ENCODE data around the gene SLC25A25. TPM values are rescaled to one million over a fixed set of nuclear protein-coding genes. Genes with fewer than 3 reads are reported as not detected.

Gene SLC25A25
- total RNA-seq, 1 experiment from 2014 or later: 30.8 TPM

DNA sequence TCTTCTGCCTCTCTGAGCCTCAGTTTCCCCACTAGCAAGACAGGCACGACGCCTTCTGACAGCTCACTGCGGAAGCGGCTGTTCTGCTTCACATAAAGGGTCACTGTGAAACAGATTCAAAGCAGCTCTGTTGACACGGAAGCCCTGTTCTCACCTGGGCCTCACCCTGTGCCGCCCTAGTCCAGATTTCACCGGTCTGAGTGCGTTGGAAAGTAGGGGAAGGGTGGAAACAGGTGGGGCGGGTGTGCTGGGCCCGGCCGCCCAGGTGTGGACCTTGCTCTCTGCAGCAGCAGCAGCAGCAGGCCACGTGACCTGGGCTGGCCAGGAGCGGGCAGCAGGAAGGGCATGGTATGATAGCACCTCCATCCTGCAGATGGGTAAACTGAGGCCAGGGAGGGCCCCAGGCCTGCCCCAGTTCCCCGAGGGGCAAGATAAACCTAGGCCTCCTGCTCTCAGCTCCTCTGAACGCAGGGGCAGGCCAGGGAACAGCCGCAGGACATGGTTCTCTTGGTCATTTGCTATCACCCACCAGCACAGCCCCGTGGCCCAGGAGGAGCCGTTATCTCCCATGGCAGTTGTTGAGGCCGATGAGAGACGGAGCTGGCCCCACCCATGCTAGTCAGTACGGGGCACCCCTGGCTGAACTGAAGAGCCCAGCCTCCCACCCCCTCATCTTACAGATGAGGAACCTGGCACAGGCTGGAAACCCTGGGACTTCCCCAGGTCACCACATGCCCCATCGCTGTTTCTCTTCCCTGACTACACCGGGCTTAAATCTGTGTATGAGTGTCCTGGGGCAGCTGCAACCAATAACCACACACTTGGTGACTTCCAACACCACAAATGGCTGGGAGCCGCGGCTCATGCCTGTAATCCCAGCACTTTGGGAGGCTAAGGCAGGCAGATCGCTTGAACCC is 47.4 kb downstream of the SLC25A25 start:
- in situ Hi-C loops (cut with HindIII; ENCODE audit: low pct_unique_long_range_greater_than_20kb, low sequenced_read_pairs): no loop called here
- DNase-seq (ENCODE audit: low read depth, low spot score): no peak

DNA sequence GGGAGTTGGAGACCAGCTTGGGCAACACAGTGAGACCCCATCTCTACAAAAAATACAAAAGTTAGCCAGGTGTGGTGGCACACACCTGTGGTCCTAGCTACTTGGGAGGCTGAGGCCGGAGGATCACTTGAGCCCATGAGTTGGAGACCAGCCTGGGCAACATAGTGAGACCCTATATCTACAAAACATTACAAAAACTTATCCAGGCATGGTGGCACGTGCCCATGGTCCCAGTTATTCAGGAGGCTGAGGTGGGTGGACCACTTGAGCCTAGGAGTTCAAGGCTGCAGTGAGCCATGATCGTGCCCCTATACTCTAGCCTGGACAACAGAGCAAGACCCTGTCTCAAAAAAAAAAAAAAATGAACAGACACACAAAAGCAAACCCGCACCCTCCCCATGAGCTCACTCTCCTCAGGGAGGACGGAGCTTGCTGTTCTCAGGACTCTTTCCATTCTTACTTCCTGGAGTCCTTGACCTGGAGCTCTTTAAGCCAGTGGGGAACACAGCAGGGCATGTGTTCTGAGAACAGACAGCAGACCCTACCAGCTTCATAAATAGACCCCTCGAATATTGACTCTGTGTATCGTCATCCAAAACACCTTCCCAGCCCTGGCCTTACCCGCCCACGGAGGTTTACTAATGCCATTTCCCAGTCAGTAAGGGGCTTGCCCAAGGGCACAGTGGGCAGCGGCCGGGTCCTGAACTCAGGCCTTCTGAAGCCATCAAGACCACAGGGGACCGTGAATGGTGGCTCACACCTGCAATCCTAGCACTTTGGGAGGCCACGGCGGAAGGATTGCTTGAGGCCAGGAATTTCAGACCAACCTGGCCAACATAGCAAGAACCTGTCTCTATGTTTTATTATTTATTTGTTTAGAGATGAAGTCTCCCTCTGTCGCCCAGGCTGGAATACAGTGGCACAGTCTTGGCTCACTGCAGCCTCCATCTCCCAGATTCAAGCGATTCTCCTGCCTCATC is 48.4 kb downstream of the SLC25A25 start:
- in situ Hi-C loops (cut with HindIII; ENCODE audit: low pct_unique_long_range_greater_than_20kb, low sequenced_read_pairs): no loop called here

DNA sequence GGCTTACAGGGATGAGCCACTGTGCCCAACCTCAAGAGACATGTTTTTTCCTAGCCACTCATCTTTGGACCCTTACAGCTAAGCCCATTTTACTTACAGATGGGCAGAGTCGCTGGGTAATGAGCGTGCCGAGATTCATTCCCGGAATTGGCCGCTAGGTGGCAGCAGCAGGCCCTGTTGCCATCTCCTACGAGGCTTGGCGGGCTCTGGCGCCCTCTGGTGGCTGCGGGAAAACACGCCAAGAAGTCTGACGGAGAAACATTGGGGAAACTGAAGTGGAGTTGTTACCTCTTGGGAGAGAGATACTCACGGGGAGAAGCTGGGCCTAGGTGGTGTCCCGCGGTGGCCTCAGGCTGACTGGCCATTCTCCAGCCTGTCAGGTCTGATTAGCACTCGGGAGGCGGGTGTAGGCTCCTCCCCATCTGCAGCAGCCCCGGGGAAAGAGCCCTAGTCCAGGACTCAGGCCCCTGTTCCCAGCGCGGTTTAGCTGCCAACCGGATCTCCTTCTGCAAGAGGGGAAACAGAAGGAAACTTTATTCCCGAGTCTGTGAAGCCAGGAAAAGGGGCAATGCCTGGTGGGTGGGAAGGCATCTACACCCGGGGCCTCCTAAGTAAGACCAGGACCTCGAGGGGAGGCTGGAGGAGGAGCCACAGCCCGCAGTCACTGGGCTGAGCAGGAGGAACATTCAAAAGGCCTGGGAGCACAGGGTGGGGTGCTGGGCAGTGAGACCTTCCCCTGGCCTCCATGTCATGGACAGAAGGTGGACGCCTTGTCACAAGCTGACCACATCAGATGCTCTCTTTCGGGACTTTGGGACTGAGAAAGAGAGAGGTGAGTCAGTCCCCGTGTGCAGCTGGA is 49.8 kb downstream of the SLC25A25 start:
- DNase-seq (ENCODE audit: low read depth, low spot score): peak; percentile 92
- in situ Hi-C loops (cut with HindIII; ENCODE audit: low pct_unique_long_range_greater_than_20kb, low sequenced_read_pairs): no loop called here

More for the DNA sequence above, 48.4 kb downstream of the SLC25A25 start:
- DNase-seq (ENCODE audit: low read depth, low spot score): no peak

DNA sequence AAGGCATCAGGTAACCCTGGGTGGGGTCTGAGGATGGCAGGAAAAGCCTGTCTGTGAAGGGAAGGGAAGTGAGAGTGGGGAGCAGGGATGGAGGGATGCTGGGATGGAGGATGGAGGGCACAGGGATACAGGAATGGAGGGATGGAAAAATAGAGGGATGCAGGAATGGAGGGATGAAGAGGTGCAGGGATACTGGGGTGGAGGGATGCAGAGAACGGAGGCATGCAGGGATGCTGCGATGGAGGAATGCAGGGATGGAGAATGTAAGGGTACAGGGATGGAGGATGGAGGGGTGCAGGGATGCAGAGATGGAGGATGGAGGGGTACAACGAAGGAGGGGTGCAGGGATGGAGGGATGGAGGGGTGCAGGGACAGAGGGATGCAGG is 50.4 kb downstream of the SLC25A25 start:
- DNase-seq (ENCODE audit: low read depth, low spot score): no peak
- in situ Hi-C loops (cut with HindIII; ENCODE audit: low pct_unique_long_range_greater_than_20kb, low sequenced_read_pairs): no loop called here

DNA sequence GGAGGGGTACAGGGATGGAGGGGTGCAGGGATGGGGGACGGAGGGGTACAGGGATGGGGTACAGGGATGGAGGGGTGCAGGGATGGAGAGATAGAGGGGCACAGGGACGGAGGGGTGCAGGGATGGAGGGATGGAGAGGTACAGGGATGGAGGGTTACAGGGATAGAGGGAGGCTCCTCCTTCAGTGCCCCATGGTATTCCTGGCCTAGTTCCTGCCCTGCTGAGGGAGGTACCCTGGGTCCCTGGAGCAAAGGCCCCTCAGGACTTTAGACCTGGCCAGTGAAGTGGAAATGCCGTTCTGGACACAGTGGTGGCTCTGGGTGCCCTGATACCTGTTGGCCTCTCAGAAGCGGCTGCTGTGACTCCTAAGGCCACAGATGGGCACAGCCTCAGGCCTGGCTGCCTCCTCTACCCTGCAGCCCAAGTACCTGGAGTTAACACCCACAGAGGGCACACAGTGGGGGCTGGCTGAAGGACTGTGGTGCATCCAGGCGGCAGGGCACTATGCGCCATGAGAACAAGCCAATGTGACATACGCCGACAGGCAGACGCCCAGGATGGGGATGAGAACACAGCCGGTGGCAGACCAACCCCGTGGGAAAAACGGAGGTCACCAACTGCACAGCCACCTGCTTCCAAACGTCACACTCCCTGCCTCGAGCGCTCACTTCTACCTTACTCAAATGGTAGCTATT is 51.1 kb downstream of the SLC25A25 start:
- in situ Hi-C loops (cut with HindIII; ENCODE audit: low pct_unique_long_range_greater_than_20kb, low sequenced_read_pairs): no loop called here

DNA sequence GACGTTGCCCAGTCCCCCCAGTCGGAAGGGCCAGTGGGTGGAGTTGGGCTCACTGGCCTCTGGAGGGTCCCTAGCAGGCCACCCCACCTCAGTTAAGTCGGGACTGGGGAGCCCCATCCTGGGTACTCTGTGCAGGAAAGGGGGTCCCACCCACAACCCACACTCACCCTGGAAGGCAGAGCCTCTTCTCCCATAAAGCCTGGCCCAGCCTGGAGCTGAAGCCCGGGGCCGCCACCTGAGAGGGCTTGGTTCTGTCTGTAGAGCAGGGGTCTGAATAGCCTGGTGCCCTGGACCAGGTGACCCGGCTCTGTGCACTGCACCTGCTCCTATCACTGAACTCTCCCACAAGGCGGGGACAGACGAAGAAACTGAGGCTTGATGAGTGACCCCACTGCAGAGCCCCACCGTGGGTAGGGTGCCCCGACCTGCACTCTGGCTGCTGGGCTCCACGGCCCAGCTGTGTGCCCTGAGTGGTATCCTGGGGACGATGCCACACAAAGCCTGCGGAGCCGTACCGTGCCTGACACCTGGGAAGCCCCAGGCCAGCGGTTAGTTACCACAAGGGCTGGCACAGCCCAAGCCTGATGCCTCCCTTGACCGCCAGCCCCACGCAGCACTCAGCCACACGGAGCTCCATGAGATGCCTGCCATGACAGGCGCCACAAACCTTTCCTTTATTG is 52.2 kb downstream of the SLC25A25 start:
- no peak for DNase-seq (ENCODE audit: low read depth, low spot score)
- in situ Hi-C loops (cut with HindIII; ENCODE audit: low pct_unique_long_range_greater_than_20kb, low sequenced_read_pairs): no loop called here

More for the DNA sequence above, 51.1 kb downstream of the SLC25A25 start:
- no peak for DNase-seq (ENCODE audit: low read depth, low spot score)

DNA sequence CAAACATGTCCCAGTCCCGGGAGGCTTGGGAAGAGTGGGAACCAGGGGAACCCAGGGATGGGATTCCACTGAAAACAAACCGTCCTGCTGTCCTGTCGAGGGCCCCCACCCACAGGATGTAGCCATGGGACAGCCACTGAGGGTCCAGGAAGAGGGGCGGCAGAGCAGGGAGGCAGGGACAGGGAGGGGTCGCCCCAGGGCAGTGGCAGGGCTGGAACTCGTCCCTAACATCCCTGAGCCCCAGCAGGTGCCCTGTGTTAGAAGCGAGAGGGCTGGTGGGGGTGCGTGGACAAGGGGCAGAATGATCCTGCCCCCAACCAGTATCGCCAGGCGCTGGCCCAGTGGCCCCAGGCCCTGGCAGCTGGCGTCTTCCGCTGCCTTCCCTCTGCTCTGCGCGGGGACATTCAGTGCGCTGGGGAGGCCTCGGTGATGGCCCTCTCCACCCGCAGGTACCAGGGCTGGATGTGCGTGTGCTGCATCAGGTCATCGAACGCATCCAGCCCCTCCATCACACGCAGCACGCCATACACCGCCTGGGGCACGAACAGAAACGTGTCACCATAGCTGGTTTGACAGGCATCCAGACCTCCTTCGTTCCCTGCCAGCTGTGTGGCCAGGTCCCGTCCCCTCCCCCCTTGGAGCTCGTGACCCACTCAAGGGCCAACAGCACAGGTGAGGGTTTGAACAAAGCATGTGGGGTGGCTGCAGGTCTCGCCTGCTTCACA is 52.9 kb downstream of the SLC25A25 start:
- in situ Hi-C loops (cut with HindIII; ENCODE audit: low pct_unique_long_range_greater_than_20kb, low sequenced_read_pairs): no loop called here
- DNase-seq (ENCODE audit: low read depth, low spot score): no peak

DNA sequence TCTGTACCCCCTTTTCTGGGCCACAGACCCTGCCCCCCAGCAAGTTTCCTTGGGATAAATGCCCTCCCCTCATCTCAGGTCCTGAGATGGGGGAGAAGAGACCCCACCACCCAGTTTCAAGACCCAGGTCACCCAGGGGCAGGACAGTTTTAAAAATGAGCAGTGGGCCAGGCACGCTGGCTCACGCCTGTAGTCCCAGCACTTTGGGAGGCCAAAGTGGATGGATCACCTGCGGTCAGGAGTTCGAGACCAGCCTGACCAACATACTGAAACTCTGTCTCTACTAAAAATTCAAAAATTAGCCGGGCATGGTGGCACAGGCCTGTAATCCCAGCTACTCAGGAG is 53.4 kb downstream of the SLC25A25 start:
- no peak for DNase-seq (ENCODE audit: low read depth, low spot score)
- in situ Hi-C loops (cut with HindIII; ENCODE audit: low pct_unique_long_range_greater_than_20kb, low sequenced_read_pairs): no loop called here

DNA sequence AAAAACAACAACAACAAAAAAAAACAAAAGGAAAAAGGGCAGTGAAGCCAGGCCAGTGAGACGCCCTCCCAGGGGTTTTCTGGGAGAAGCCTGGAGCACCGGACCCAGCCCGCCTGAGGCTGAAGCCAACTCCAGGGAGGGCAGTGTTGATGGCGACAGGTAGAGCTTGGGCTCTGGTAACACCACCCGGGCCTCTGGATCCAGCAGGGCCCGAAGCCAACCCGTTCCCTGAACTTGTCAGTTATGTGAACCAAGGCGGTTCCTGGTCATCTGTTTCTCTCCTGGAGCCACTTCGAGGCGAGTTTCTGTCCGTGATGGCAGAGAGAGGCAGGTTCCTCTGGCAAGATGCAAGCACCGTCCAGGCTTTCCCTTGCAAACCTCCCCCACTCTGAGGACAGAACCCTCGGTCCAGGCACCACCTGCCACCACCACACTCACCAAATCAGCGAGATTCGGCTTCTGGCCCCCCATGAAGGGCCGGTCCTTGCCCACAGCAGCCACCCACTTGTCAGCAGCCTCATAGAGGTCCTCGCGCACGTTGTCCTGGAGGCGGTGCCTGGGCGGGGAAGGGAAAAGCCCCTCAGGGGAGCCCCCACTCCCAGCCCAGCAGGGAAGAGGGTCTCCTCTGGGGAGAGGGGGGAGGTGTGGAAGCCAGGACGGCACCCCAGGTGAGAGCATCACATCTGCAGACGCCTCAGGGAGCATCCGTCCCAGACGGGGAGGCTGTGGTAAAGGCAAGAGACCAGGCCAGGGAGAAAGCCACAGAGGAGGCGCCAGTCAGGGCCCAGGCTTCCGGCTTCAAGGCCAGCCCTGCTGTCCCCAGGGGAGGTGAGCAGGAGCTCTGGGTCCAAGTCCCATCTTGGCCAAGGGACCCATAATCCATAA is 54.1 kb downstream of the SLC25A25 start:
- in situ Hi-C loops (cut with HindIII; ENCODE audit: low pct_unique_long_range_greater_than_20kb, low sequenced_read_pairs): no loop called here

DNA sequence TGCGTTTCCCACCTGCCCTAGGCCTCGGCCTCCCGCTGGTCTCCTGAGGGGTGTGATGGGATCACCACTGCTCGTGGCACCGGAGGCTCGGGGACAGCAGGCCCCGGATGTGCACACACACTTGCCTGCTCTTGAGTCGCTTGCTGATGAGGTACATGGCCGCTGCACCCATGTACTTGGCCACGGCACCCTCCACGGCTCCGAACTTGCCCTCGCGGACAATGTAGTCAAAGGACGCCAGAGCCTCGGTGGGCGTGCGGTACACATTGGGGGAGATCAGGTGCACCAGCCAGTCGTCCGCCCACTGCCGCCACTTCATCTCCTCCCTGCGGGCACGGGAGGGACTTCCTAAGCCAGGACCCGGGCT is 54.8 kb downstream of the SLC25A25 start:
- no peak for DNase-seq (ENCODE audit: low read depth, low spot score)
- in situ Hi-C loops (cut with HindIII; ENCODE audit: low pct_unique_long_range_greater_than_20kb, low sequenced_read_pairs): no loop called here

More for the DNA sequence above, 54.1 kb downstream of the SLC25A25 start:
- DNase-seq (ENCODE audit: low read depth, low spot score): no peak

DNA sequence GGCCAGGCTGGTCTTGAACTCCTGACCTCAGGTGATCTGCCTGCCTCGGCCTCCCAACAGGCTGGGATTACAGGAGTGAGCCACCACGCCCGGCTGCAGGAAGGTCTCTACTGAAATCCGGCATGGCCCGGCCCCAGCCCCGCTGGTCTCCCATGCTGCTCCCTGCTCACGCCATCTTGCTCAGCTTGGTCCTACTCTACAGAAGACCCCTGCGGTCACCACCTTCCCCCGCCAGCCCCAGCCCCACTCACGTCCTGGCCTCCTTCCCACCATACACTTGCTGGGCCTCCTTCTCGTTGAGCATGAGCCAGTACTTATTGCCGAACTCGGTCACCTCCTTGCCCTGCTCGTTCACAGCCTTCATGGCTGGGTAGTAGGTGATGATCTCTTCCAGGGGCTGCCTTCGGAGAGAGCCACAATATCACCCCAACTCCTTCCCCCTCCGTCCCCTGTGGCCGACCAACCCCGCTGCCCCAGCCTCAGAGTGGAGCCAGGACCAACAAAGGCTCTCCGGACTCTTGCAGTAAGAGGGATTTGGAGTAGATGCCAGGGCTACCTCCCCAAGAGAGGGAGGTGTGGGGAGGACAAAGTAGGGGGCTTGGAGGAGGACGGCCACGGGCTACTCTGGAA is 55.5 kb downstream of the SLC25A25 start:
- in situ Hi-C loops (cut with HindIII; ENCODE audit: low pct_unique_long_range_greater_than_20kb, low sequenced_read_pairs): no loop called here
- DNase-seq (ENCODE audit: low read depth, low spot score): no peak

DNA sequence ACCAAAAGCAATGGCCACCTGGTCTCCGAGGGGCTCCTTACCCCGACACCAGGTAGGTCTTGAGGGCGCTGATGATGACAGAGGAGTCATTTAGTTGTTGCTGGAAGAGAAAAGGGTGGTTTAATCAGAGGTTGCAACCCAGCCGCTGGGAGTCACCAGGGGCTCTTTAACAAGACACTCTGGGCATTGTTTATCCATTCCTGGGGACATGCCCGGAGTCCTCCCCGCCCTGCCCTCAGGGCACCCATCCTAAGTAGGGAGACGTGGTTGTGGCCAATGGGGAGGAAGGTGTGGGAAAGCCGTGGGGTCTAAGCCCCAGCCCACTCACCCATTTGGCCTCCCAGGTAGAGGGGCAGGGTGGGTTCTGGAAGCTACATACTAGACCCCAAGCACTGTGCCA is 56.4 kb downstream of the SLC25A25 start:
- DNase-seq (ENCODE audit: low read depth, low spot score): no peak
- in situ Hi-C loops (cut with HindIII; ENCODE audit: low pct_unique_long_range_greater_than_20kb, low sequenced_read_pairs): no loop called here

DNA sequence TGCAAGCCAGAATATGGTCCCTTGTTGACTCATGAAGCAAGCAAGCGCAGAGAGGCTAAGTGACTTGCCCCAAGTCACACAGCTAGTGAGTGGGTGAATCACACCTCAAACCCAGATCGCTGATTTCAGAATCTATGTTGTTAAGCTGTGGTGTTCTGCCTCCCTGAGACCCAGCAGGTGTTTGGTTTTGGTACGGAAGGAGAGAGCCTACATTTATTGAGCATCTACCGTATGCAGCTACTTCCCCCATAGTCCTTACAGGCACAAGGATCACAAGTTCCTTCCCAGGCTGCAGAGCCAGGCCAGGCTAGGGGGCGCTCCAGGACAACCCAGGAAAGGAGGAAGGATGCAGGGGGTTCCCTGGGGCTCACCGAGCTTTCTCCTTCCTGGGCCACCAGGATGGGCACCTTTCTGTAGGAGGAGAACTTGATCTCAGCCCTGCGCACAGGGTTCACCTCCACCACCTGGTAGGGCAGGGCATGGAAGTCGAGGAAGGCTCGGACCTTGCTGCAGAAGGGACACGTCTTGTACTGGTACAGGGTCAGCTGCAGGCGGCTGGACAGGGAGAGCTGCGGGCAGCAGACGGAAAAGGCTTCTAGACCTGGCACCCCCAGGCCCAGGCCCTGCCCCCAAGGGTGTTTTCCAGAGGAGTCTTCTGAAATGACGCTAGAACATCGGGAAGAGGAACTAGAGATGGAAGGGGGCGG is 57.0 kb downstream of the SLC25A25 start:
- DNase-seq (ENCODE audit: low read depth, low spot score): peak; percentile 80

More for the DNA sequence above, 57.0 kb downstream of the SLC25A25 start:
- in situ Hi-C loops (cut with HindIII; ENCODE audit: low pct_unique_long_range_greater_than_20kb, low sequenced_read_pairs): no loop called here
